Tongue (tissue), 2 donors: ENCODE results near the gene WSCD2. TPM values are rescaled to one million over a fixed set of nuclear protein-coding genes. Genes with fewer than 3 reads are reported as not detected.
A peak's percentile ranks its signal among the peaks of the same experiment; 100 is the strongest.

Experiments
- DNase-seq: peaks from one replicate; pipeline ENCODE4 v3.0.0-alpha.2; 2015
- total RNA-seq: library from RNA; depleted of rRNA; stranded (reverse); fragments of >200 nt; gene quantifications from one replicate; pipeline ENCODE4 v1.2.3, GENCODE V29; 2014

Gene WSCD2
- total RNA-seq, 1 donor from 2014 or later: 5.5 TPM

- DNase-seq: no peak
Observed at GRCh38 chr12:108128221-108129016, 669 bp upstream of the WSCD2 start.

DNA sequence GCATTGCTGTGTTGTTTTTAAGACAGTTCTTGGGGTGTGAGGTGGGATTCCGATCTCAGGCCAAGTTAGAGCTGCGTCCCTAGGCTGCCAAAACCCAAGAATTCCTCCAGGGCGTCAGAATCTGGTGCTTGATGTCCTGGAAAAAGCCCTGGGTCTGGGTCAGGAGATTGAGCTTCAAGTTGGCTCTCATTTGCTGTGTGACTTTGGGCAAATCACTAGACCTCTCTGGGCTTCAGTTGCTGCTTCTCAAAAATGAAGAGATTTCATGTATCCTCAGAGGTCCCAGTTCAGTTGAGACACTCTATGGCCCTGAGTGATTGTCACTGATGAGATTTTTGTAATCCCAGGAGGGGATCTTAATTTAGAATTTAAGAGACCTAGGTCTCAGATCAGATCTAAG is 1.9 kb downstream of the WSCD2 start:
- DNase-seq: no peak

DNA sequence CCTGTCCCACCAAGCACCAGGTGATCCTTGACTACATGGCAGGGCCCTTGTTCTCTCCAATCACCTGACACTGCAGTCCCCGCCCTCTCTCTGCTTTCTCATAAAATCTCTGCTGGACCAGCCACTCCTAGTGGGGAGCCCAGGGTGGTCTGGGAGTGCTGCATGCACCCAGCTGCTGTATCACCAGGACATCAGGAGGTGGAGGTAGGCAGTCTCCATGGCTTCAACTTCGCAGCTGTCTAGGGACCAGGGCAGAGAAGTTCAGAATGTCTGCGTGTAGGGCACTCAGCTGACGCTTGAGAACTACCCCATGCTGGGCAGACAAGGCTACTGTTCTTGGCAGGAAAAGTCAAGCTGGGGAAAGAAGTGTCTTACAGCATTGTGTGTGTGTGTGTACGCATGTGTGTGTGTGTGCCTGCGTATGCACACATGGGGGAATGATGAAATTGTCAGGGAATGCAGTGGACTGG is 2.6 kb downstream of the WSCD2 start:
- no peak for DNase-seq

DNA sequence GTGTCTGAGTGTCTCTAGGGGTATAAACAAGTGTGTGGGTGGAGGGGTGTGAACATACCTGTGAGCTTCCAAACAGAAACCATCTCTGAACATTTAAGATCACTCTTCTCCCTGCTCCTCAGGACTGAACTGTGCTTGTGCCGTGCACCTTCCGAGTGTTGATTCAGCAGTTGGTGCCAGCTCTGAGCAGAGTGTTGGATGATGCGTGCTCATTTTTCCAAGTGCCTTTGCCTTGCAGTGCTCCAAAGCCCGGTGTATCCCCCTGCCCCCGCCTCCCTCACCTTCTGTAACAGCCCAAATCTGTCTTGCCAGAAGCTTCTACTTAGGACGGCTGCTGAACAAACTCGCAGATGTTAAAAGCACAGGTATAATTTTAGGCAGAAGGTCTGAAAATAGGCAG is 4.4 kb downstream of the WSCD2 start:
- DNase-seq: no peak

DNA sequence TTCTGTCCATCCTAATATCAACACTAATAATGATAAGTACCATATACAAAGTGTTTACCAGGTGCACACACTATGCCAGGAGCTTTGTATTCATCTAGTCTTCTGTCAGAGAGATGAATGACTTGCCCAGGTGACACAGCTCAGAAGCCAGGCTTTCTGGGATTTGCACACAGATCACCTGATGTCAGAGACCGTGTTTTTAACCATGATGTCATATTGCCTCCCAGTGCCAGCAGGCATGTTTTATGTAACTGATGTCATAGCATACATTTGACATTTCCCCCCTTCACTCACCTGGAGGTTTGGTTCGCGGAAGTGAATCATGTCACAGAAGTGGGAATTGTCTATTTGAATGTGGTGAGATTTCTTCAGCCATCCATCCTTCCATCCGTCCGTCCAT is 5.7 kb downstream of the WSCD2 start:
- DNase-seq: no peak

DNA sequence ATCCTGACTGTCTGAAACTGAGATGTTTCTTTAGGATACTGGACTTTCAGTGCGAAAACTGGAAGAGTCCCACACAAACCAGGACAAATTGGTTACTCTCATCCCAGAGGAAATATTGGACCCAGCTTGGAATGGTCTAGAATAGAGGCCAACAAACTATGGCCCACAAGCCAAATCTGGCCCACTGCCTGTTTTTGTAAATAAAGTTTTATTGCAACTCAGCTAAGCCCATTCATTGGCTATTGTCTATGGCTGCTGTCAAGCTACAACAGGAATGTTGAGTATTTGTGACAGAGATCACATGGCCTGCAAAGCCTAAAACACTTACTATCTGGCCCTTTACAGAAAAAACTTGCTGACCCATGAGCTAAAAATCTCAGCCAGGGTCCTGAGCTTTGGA is 6.5 kb downstream of the WSCD2 start:
- no peak for DNase-seq

DNA sequence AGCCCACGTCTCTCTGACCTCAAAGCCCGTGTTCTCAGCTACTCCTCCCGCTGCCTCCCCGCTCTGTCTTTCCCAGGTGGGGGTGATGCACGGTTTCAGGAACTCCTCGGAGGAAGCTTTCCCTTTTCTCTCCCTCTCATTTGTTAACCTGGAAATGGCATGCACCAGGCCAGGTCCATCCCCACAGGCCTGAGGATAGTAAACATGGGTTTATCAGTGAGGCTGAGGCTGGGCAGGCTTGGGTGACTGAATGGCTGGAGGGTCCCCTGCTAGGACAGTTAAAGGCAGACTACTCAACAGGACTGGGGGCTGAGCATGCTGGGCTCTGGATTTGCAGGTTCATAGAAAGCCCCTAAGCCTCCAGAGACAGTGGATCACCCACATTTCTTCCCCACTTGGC is 7.6 kb downstream of the WSCD2 start:
- no peak for DNase-seq

GRCh38 chr12:108139454-108139853 is 10.4 kb downstream of the WSCD2 start:
- DNase-seq: no peak

- DNase-seq: no peak
Observed at GRCh38 chr12:108140501-108140900, 11.4 kb downstream of the WSCD2 start.

- no peak for DNase-seq
Observed at GRCh38 chr12:108141600-108142130, 12.6 kb downstream of the WSCD2 start.

DNA sequence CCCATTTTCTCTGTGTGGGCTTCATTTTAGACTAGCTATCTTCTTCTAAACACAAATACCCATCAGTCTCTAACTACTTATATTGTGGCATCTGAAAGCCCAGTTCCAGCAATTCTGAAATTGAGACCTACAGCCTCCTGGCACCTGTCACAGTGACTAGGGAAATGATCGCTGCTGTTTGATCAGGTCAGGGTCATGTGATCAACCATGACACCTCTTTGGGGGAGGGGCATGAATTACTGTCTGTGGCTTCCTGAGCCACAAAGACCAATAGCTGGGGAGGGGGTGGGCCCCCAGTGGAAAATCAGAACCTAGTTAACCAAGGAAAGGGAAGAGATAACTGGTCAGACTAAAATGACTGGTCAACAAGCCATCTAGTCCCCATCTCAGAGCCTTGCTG is 14.1 kb downstream of the WSCD2 start:
- DNase-seq: no peak

DNA sequence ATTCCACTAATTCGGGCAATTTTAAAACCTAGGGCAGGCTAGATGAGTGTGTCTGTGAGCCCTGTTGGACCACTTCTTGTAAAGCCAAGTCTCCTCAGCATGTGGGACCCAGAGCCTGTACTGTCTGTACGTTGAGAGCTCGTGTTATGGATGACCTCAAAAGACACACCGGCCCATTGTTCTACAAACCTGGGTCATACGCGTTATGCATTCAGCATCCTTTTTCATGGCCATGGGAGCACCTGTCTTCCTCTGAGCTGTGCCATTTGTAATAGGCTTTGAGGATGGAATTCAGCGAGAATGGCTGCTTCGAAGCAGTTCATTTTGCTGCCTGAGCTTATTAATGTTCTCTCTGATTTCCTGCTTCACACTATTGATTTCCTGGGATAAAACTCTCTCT is 15.0 kb downstream of the WSCD2 start:
- DNase-seq: no peak

DNA sequence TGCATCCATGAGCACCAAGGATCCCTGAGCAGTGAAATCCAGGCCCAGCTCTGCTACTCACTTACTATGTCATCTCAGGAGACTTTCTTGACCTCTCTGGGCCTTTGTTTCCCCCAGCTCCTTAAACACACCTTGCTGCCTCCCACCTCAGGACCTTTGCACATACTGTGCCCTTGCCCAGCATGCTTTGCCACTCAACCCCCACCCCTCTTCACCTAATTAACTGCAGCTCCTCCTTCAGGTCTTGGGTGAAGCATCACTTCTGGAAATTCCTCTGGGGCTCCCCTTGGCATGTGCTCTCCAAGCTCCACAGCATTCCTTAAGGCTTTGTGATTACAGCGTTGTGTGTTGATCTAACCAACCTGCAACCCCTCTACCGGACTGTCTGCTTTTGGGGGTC is 15.9 kb downstream of the WSCD2 start:
- no peak for DNase-seq

GRCh38 chr12:108146035-108146893 is 17.2 kb downstream of the WSCD2 start:
- no peak for DNase-seq

DNA sequence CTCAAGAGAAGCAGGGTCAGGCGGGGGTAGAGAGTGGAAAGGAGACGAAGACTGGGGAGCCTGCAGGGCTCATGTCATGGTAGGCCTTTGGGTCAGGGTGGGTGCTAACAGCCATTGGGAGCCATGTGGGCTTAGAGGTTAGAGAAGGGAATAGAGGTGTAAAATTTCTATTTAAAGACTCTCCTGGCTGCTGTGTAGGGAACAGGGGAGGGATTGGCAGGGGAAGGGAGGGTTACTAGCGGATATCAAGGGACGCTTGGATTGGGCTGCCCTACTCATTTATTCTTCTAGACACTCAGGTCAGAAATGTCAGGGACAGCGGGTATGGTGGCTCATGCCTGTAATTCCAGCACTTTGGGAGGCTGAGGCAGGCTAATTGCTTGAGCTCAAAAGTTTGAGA is 18.2 kb downstream of the WSCD2 start:
- no peak for DNase-seq

- no peak for DNase-seq
Observed at GRCh38 chr12:108148521-108149074, 19.5 kb downstream of the WSCD2 start.

GRCh38 chr12:108150436-108150835 is 21.3 kb downstream of the WSCD2 start:
- no peak for DNase-seq

DNA sequence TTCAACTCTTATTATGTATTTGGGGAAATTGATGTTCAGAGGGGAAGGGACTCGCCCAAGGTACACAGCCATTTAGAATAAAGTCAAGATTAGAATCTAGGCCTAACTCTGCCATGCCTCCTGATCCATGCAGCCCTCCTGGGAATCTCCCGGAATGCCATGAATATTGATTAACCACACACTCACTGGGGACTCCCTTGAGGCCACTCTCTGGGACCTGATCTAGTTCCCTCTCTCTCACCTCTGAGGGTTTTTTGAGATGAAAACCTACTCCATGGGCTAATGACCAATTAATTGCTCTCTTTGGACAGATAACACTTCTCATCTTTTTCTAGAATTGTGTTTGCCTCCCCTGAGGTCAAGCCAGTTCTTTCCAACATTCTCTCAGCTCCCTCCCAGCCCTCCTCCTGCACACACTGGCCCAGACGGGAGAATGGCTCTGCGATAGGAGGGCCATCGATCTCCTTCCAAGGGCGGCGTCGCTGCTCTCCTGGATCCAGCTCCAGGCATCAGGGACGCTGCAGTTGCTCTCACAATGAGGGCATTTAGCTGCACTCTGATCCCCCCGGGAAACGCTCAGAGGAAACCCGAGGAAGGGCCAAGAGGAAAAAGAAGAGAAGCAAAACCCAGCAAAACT is 22.6 kb downstream of the WSCD2 start:
- peak; percentile 29 for DNase-seq

DNA sequence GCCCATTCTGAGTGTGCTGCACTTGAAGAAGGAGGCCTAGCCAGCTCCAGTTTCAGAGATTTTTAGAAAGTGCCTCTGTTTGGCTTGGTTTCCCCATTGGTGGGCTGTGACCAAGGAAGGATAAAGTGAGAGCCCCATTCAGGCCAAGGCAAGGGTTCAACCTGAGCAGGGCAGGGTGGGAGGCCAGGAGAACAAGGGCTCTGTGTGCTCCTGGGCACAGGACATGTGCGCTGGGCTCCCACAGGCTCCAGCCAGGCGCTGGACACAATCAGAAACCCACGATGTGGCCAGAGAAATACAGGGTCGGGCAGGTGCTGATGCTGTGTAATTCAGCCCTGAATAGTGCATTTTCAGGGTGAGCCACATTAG is 23.1 kb downstream of the WSCD2 start:
- DNase-seq: no peak

- peak; percentile 6 for DNase-seq
Observed at GRCh38 chr12:108156717-108157116, 27.6 kb downstream of the WSCD2 start.

GRCh38 chr12:108157870-108158459 is 28.9 kb downstream of the WSCD2 start:
- DNase-seq: no peak

GRCh38 chr12:108162207-108162606 is 33.1 kb downstream of the WSCD2 start:
- DNase-seq: no peak
